A673 (cell line): ENCODE results near the gene LEF1.

Experiments used
- EZH2 ChIP-seq: fragments of 200-600 bp; sonication (generic); IDR thresholded peaks from 2 replicates; pipeline ENCODE4 v1.6.1; 2017; ENCODE audit warnings: borderline replicate concordance, low read depth, mild to moderate bottlenecking, mixed read lengths, antibody characterized with exemption, low read length; ENCODE audit not compliant: poor library complexity, severe bottlenecking
- TF ChIP-seq, protein P1 (sequence below): fragments of 300-800, 200-600 bp; sonication (generic); conservative IDR thresholded peaks from 2 replicates; pipeline ENCODE4 v1.5.1; 2017; ENCODE audit warnings: low read depth, mild to moderate bottlenecking, antibody characterized with exemption, low read length, moderate library complexity, mixed read lengths

DNA sequence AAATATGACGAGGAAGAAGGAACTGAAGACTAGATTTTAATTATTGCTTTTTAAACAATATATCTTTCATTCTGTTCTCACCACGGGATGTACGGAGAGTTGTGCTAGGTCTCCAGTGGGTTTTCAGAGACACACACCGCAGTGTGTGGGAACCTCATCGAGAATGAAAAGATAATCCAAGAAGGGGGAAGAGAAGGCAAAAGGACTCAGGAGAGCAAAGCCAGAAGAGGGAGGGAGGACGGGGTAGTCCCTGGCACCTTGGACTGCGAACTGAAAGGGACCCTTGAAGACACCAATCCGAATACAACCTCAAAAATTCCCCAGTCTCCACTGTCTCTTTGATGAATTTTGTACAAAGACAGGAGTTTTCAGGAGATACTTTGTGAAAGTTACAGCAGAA is 932 bp upstream of the LEF1 start:
- TF ChIP-seq, protein P1, sequence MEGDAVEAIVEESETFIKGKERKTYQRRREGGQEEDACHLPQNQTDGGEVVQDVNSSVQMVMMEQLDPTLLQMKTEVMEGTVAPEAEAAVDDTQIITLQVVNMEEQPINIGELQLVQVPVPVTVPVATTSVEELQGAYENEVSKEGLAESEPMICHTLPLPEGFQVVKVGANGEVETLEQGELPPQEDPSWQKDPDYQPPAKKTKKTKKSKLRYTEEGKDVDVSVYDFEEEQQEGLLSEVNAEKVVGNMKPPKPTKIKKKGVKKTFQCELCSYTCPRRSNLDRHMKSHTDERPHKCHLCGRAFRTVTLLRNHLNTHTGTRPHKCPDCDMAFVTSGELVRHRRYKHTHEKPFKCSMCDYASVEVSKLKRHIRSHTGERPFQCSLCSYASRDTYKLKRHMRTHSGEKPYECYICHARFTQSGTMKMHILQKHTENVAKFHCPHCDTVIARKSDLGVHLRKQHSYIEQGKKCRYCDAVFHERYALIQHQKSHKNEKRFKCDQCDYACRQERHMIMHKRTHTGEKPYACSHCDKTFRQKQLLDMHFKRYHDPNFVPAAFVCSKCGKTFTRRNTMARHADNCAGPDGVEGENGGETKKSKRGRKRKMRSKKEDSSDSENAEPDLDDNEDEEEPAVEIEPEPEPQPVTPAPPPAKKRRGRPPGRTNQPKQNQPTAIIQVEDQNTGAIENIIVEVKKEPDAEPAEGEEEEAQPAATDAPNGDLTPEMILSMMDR = no peak
- no peak for TF ChIP-seq EZH2
